GM23338 (cell line): ENCODE results near the gene TRABD2A.

Source experiments
- CTCF ChIP-seq, 2 experiments: fragments of 200-600 bp in 1 of 2; sonication (generic) in 1 of 2; conservative IDR thresholded peaks; 2 replicates each; pipeline versions ENCODE4 v1.5.1 to v1.6.1; 2016 to 2017; ENCODE audit warnings: antibody characterized with exemption in 2 of 2, low read depth in 2 of 2, mild to moderate bottlenecking in 2 of 2, moderate library complexity in 1 of 2
- EZH2 ChIP-seq: fragments of 200-600 bp; sonication (generic); IDR thresholded peaks from one replicate; pipeline ENCODE4 v1.8.0; 2017; ENCODE audit warnings: antibody characterized with exemption, mild to moderate bottlenecking, low read depth; ENCODE audit not compliant: unreplicated experiment
- POLR2AphosphoS5 ChIP-seq: IDR thresholded peaks from 2 replicates; pipeline ENCODE4 v1.6.1; 2016; ENCODE audit warnings: antibody characterized with exemption, low read depth
- REST ChIP-seq: IDR thresholded peaks from one replicate; pipeline ENCODE4 v1.6.1; 2018; ENCODE audit warnings: antibody characterized with exemption; ENCODE audit not compliant: unreplicated experiment
- ZNF331 ChIP-seq: fragments of 250-450 bp; sonication (Bioruptor Pico); IDR thresholded peaks from 2 replicates; pipeline ENCODE4 v1.5.0; 2020; ENCODE audit warnings: low read depth, mild to moderate bottlenecking, moderate library complexity

- TF ChIP-seq REST (no peak), CTCF (conservative IDR thresholded peaks at IDR 0.05; ENCODE audit: low read depth in 2 of 2) (no peak), POLR2AphosphoS5 (no peak), ZNF331 (CRISPR knock-in tag) (no peak), EZH2 (no peak)
Measured at GRCh38 chr2:84919885-84920580, 39.1 kb upstream of the TRABD2A start.
